KOPT-K1 (cell line): ENCODE results near the gene PAQR7.
A peak's percentile ranks its signal among the peaks of the same experiment; 100 is the strongest.

Experiments
- H3K27ac ChIP-seq: fragments of 200-600 bp; sonication (generic); 2 replicates; pipeline ENCODE4 v1.5.1; 2016; ENCODE audit warnings: antibody characterized with exemption, mild to moderate bottlenecking, low read depth, low read length; ENCODE audit not compliant: poor library complexity, severe bottlenecking
- H3K36me3 ChIP-seq: fragments of 200-600 bp; sonication (generic); 2 replicates; pipeline ENCODE4 v1.5.1; 2017; ENCODE audit warnings: antibody characterized with exemption, mild to moderate bottlenecking, low read length, moderate library complexity; ENCODE audit not compliant: insufficient read depth
- H3K9me3 ChIP-seq: fragments of 200-600 bp; sonication (generic); 2 replicates; pipeline ENCODE4 v1.5.1; 2017; ENCODE audit warnings: antibody characterized with exemption, low read length, mild to moderate bottlenecking; ENCODE audit not compliant: insufficient read depth, poor library complexity, severe bottlenecking

The PAQR7 gene

DNA sequence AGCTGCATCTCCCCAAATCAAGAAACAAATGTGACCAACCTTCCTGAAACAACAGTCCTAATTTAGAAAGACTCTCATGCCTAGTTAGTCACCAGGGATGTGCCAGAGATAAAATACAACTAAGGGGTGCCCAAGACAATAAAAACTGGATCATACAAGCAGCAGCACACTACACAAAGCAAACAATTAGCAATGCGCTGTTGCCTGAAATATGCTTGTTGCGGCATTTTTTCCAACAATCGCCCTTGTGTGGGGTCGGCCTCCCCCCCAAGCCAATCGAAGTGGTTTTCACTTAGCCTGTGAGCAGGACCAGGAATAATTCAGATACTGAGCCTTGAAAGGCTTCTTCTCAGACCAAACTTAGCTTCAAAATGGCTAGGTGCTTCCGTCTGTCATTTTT is 32.1 kb upstream of the PAQR7 start:
- H3K9me3 ChIP-seq, result no peaks in the 10 kb centered on the region
- H3K36me3 ChIP-seq, result peaks cover 27% of the 10 kb centered on the region
- H3K27ac ChIP-seq, result no peak overlapping the region

DNA sequence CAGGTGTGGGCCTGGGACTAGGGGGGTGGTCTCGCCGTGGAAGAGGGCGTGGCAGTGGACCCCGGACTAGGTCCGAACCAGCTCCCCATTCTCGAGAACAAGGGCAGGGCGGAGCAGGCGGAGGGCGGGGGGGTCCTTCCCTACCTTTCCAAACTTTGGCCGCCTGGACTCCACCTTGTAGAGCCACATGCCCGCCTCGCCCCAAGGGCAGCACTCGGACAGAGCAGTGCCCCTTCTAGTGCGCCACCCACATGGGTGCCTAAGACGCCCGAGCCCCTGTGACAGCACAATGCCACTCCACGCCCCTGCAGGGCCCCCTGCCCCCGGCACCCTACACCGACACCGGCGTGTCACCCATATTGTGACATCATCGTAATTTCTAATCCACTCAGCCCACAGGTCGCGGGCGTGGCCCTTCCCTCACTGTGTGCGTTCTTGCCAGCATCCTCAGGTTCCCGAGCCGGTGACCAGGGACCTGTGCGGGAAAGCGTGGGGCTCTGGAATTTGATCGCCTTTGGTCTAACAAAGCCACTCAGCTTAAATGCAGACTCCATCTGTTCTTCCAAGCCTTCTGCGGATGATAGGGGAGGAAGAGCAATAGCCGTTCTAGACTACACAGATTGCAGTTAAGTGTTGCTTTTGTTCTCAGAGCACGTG is 31.3 kb upstream of the PAQR7 start:
- no peaks in the 10 kb centered on the region for H3K9me3 ChIP-seq
- peaks cover 35% of the 10 kb centered on the region for H3K36me3 ChIP-seq
- peak overlapping the region; percentile 99 for H3K27ac ChIP-seq

DNA sequence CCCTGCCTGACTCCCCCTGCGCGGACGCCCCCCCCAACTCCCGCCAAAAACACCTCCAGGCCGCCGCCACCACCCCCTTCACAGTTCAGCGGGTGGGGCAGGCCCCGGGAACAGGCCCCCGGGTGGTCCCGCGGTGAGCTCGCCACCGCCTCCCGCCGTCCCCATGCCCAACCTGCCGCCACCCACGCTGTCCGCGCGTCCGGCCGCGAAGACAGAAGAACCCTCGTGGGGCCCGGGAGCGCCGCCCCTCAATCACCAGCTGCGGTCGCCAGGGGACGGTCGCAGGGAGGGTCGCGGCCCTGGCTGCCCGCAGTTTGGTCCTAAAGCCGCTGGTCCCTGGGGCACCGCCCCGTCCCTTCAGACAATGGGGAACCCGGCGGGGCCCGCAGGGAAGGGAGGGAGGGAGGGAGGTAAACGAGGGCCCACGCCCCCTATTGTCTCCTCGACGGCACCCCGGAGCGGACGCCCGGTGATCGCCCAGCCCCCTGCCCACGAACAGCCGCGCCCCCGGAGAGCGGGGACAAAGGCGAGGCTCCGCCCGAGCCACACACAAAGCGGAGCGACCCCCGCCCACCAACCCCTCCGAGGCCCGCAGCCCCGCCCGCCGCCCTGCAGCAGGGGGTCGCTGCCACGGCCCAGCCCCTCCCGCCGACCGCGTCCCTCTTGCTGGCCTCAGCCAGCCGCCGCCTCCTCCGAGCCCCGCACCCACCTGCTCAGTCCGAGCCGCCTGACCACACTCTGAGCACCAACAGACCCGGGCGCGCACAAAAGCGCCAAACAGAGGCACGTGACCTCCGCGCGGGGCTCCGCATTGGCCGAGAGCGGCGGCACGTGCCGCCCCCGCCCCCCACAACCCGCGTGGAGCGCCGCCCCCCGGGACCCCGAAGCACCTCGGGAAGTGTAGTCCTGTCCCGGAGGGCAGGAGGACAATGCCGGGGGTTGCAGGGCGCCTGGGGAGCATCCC is 30.5 kb upstream of the PAQR7 start, which contains the start of gene STMN1:
STMN1 (minus strand) TSS at position 740 of the 964 bp plus-strand sequence. CDS start 1,743 bp downstream, outside the sequence.
- Histone ChIP-seq H3K36me3 (peaks cover 43% of the 10 kb centered on the region), H3K9me3 (no peaks in the 10 kb centered on the region), H3K27ac (peak within 1 kb of the TSS; percentile 99)

DNA sequence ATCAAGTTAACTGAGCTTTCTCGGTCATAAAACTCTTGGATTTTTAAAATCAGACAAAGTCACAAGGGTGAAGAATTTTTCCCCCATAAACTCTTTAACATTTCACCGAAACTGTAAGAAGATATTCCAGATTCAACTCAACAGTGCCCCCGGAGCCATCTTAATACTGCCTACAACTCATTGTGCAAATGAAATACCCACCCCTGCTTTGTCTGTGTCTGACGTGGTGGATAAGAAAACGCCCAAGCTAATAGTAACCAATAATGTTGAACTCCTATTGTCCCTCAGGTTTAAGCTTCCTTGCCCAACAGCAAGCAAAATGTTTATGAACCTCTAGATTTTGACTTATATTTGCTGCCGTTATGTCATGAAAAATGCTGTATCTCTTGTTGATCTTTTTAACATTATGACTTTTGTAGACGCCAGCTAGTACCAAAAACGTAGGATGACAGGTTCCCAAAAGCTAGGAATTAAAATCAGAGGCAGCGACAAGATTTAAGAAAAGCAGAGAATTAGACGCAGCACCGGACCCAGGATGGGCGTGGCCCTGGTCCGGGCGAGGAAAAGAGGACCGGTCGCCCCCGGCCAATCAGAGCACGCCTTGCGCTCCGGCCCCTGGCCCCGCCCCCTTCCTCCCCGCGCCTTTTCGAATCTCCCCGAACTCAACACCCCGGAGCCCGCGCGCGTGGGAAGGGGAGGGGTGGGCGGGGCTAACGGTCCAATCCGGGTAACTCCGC is 29.6 kb upstream of the PAQR7 start:
- Histone ChIP-seq H3K36me3 (peaks cover 52% of the 10 kb centered on the region), H3K9me3 (no peaks in the 10 kb centered on the region), H3K27ac (peak overlapping the region; percentile 99)

DNA sequence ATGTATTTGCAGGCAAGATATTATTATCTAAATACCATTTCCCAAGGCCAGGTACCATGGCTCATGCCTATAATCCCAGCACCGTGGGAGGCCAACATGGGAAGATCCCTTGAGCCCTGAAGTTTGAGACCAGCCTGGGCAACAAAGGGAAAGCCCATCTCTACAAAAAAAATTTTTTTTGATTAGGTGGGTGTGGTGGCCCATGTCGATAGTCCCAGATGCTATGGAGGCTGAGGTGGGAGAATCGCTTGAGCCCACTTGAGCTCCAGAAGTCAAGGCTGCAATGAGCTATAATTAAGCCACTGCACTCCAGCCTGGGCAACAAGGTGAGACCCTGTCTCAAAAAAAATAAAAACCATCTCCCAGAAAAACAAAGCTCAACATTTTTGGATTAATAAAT is 28.5 kb upstream of the PAQR7 start:
- Histone ChIP-seq H3K9me3 (no peaks in the 10 kb centered on the region), H3K36me3 (peaks cover 63% of the 10 kb centered on the region), H3K27ac (peak overlapping the region; percentile 99)

DNA sequence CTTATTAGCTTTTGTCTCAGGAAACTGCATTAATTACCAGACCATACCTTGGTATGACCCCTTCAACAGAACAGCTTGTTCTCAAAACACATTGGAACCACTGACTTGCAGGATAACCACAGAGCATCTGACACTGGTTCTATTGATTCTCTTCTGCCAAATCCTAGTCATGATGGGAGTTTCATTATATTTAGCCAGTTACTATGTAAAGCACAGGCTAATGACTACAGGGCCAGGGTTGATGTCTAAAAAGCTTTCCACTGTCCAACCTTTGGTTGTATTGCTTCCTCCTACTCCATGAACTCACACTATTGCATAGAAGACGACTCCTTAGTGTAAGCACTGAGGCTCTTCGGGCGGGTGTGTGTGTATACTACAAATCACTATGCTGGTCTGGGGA is 27.0 kb upstream of the PAQR7 start:
- Histone ChIP-seq H3K27ac (no peak overlapping the region), H3K9me3 (no peaks in the 10 kb centered on the region), H3K36me3 (peaks cover 78% of the 10 kb centered on the region)

DNA sequence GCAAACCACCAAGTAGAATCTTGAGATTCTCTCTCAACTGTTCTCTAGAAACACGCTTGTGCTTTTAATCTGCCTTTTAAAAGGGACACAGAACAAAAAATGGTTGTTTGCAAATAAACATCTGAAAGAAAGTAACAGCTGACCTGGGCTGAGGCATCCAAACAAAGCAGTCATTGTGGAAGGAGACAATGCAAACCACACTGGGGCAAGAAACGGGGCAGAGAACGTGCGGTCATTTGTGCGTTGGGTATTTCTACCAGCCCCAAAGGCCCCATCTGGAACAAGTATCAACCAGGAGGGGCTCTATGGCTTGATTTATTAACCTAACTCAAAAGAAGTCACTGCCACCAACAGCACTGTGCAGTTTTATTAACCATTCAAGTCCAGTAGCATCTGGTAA is 24.7 kb upstream of the PAQR7 start:
- Histone ChIP-seq H3K27ac (no peak overlapping the region), H3K36me3 (peaks cover 100% of the 10 kb centered on the region), H3K9me3 (no peaks in the 10 kb centered on the region)

DNA sequence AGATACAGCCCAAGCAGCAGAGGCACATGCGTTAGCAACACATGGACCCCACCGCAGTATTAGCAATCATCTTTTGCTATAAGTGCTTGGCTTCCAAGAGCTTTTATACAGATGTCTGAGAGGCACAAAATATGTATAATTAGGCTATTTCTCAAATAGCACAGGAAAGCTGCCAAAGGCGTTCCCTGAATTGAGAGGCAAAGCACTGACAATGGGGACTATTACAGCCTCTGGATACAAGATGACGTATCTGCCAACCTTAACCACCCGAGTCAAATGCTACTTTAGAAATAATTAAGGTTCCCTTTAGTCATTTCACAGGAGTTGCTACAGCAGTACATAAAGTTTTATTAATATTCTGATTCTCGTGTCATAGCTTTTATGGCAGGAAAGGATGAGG is 24.3 kb upstream of the PAQR7 start:
- no peak overlapping the region for H3K27ac ChIP-seq
- no peaks in the 10 kb centered on the region for H3K9me3 ChIP-seq
- peaks cover 100% of the 10 kb centered on the region for H3K36me3 ChIP-seq

DNA sequence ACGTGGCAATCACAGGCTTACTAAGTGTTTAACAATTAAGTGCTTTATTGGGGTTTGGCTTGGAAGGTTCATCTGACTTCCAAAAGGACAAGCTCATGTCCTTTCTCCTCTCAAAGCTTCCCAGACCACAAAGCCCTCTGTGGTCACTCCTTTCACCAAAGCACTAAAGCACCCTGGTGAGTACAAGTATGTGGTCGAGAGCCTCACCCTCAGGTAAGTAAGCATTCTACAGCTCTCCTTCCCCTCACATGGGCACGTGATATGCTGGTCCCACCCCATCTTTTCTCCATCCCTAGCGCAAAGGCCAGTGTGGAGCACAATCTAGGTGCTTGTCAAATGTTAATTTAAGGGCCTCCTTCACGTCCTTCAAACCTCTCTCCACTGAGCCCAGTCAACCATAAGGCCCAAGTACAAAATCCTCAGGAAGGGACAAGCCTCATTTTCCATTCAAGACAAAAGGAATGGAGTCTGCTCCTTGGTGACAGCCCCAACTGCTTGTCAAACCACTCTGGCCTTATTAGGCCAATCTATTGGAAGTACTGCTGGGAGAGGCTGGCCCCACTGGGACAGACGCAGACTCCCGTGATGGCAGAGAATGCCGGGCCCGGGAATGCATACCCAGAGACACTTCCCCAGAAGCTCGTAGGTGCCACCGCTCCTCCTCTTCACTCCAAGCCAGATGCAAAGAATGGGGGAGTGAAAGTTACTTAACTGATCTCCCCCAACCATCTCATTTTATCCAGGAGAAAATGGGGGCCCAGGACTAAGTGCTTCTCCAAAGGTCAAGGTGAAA is 22.9 kb upstream of the PAQR7 start:
- H3K36me3 ChIP-seq, result peaks cover 100% of the 10 kb centered on the region
- H3K9me3 ChIP-seq, result no peaks in the 10 kb centered on the region
- H3K27ac ChIP-seq, result no peak overlapping the region

DNA sequence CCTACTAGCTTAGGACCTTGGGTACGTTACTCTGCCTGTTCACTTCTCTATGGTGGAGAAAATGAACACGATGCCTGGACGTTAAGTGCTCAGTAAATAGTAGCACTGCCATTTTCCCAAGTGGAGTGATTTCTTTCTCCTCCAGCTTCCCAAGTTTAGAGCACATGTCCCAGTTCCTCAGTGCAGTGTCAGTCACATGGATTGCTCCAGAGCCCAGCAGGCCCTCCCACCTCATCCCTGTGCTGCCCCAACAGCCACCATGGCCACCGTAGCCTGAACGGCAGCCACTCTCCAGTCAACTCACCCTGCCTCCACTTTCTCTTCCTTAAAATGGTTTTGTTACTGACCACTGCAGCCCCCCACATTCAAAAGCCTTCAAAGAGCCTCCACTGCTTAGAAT is 22.2 kb upstream of the PAQR7 start:
- peaks cover 98% of the 10 kb centered on the region for H3K36me3 ChIP-seq

DNA sequence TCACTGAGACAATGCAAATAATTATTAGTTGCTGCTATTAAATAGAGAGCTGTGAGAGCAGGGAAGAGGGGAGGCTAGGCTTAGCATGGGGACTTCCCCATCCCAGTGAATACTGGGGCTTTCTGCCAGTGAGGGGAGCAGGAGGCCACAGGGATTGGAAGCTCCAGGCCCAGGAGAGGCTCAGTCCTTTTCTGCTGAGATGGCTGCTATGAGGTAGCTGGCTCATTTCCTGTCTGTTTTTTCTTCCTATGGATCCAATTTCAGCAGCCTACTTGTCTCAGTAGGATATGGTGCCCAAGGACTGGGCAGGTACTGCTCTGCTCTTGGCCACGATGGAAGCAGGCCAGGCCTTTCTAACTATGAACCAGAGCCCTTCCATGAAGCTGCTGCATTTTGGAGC is 20.8 kb upstream of the PAQR7 start:
- peaks cover 86% of the 10 kb centered on the region for H3K36me3 ChIP-seq
- H3K27ac ChIP-seq, result no peak overlapping the region
- no peaks in the 10 kb centered on the region for H3K9me3 ChIP-seq

More for the DNA sequence above, 22.2 kb upstream of the PAQR7 start:
- H3K27ac ChIP-seq, result no peak overlapping the region
- no peaks in the 10 kb centered on the region for H3K9me3 ChIP-seq

DNA sequence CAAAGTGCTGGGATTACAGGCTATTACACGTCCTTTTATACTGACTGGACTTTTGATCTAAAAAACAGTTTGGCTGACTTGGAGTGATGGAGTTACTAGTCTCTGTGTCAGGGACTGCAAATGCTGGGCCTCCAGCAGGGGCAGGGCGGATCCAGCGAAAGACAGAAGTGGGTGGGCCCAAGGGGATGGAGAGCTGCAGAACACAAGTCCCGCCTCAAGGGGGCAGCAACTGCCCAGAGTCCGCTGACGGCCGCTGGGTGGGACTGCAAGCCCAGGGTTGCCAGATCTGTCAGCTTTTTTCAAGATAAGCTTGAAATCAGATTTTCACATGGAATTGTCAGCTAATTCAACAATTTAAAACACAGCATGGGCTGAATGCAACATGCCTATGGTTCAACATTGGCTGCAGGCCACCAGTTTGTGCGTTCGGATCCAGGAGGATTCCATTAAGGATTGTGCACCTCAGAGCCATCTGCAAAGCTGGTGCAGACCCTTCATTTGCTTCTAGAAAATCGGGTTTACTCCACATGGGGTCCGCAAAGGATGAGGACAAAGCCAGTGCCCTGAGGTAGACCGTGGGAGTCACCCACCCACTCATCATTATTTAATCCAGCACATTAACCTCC is 20.0 kb upstream of the PAQR7 start:
- no peaks in the 10 kb centered on the region for H3K9me3 ChIP-seq
- no peak overlapping the region for H3K27ac ChIP-seq
- H3K36me3 ChIP-seq, result peaks cover 80% of the 10 kb centered on the region

DNA sequence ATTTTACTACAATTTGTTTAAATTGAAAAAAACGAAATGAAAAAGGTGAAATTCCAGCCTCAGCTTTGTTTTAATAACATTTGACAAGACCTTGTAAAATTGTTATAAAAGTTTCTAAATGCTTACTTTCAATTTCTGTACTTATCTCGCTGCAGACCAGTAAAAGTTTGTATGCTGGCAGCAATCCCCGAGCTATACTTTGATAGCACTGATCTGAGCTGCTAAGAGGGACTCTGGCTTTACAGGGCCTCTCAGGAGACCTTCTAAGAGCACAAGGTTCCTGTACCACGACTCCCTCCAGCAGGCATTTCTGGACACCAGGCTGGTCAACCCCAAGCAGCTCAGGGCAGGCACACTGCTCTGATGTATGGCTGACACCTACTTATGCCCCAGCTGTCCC is 17.6 kb upstream of the PAQR7 start:
- H3K9me3 ChIP-seq, result no peaks in the 10 kb centered on the region
- peaks cover 71% of the 10 kb centered on the region for H3K36me3 ChIP-seq
- no peak overlapping the region for H3K27ac ChIP-seq

DNA sequence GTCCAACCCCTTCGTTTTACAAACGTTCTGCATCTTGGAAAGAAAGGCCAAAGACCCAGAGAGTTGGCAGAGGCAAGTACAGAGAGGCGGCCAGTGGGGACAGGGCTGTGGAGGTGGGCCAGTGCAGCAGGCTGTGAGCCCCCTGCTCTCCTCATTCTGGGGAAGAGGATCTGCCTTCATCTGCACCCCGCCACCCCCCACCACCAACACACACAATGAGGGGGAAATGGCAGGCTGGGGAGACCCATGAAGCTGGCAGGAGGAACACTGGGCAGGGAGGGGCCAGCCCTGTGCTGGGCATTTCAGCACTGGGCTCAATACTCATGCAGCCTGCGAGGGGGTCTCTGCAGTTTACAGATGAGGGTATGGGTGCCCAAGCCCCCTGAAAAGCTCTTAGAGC is 16.1 kb upstream of the PAQR7 start:
- Histone ChIP-seq H3K36me3 (peaks cover 57% of the 10 kb centered on the region), H3K9me3 (no peaks in the 10 kb centered on the region), H3K27ac (no peak overlapping the region)
